Smooth muscle cell of bladder (primary cell): Measurements from ENCODE around the gene HEPN1. TPM values are rescaled to one million over a fixed set of nuclear protein-coding genes. Genes with fewer than 3 reads are reported as not detected.

Experiments used
- total RNA-seq: library from RNA; depleted of rRNA; stranded (reverse); fragments of >200 nt; gene quantifications from 2 replicates; pipeline ENCODE4 v1.2.3, GENCODE V29; 2014

HEPN1 gene
- total RNA-seq: not detected in 2 replicates

GRCh38 chr11:124918950-124919349, at the start of gene HEPN1:
Gene HEPN1 (plus strand): TSS chr11:124919250.

GRCh38 chr11:124897674-124898262, 21.3 kb upstream of the HEPN1 start, which contains the start of gene ROBO4:
Gene ROBO4 (minus strand): TSS chr11:124897865. CDS start chr11:124897795, 70 bp downstream.

GRCh38 chr11:124935548-124936514, 16.8 kb downstream of the HEPN1 start, which contains the start of gene HEPACAM:
Gene HEPACAM (minus strand): TSS chr11:124936047. CDS start chr11:124936006, 41 bp downstream.

GRCh38 chr11:124953753-124954589, 34.9 kb downstream of the HEPN1 start, which contains the start of gene CCDC15:
Gene CCDC15 (plus strand): TSS chr11:124954202. CDS start chr11:124954733, 531 bp downstream.

Other genes starting within 250 kb of the HEPN1 start
- gene SIAE, start 245.5 kb upstream of the HEPN1 start, total RNA-seq: 14.9 and 19.1 TPM in 2 replicates
- gene SPA17, start 245.3 kb upstream of the HEPN1 start, total RNA-seq: 10.3 and 12.4 TPM in 2 replicates
- 0.14 TPM in 1 of 2 replicates, not detected in the other for gene NRGN, start 179.3 kb upstream of the HEPN1 start, total RNA-seq
- gene VSIG2, start 167.0 kb upstream of the HEPN1 start, total RNA-seq: 0.18 and 0.28 TPM in 2 replicates
- gene ESAM, start 157.0 kb upstream of the HEPN1 start, total RNA-seq: 0.14 and 0.55 TPM in 2 replicates
- 4.8 and 5.7 TPM in 2 replicates for gene MSANTD2, start 118.8 kb upstream of the HEPN1 start, total RNA-seq
- 6.0 and 6.1 TPM in 2 replicates for gene ROBO3, start 53.8 kb upstream of the HEPN1 start, total RNA-seq
- 0.14 and 0.46 TPM in 2 replicates for gene ROBO4, start 21.4 kb upstream of the HEPN1 start, total RNA-seq
- not detected in 2 replicates for gene HEPACAM, start 16.8 kb downstream of the HEPN1 start, total RNA-seq
- gene CCDC15, start 35.0 kb downstream of the HEPN1 start, total RNA-seq: 0.65 and 0.71 TPM in 2 replicates
- 0.18 and 0.43 TPM in 2 replicates for gene SLC37A2, start 144.1 kb downstream of the HEPN1 start, total RNA-seq
- 22.6 and 24.3 TPM in 2 replicates for gene TMEM218, start 192.4 kb downstream of the HEPN1 start, total RNA-seq
- 0.92 and 1.4 TPM in 2 replicates for gene PKNOX2, start 245.5 kb downstream of the HEPN1 start, total RNA-seq